ENCODE data around the gene ASB15. TPM values are rescaled to one million over a fixed set of nuclear protein-coding genes. Genes with fewer than 3 reads are reported as not detected.

The ASB15 gene
- total and polyA plus RNA-seq, 2 donors (not counting 3 experiments of a cell fraction or from before 2014, with no cell fraction given), result not detected

- DNase-seq (ENCODE audit: low read depth, low spot score), result peak; percentile 45
- no peaks in the 10 kb centered on the region for H3K9me3 ChIP-seq (replicated peaks; ENCODE audit: control insufficient read depth, insufficient read depth, low read length)
- no peaks in the 10 kb centered on the region for H4K20me1 ChIP-seq (replicated peaks; ENCODE audit: control insufficient read depth, extremely low read depth, insufficient read depth, low read length)
- H2AFZ ChIP-seq (ENCODE audit: low read depth, low read length), result peak overlapping the region; percentile 6
- ChIA-PET CTCF (interaction anchor here (0.6 to 1.9 kb wide), 4 partner anchors 12 to 75 kb away, joined by 3 to 5 read pairs (median 4); partner anchors contain the start of gene NDUFA5), POLR2A (no interaction called here)
- no TSS peak for BruUV-seq (replicated peaks)
- TF ChIP-seq POLR2A (IDR thresholded peaks at IDR 0.05; ENCODE audit: low read depth, low read length) (no peak), FOS (IDR thresholded peaks at IDR 0.05; ENCODE audit: borderline replicate concordance, insufficient read depth, low read length) (no peak), JUN (IDR thresholded peaks at IDR 0.05; ENCODE audit: borderline replicate concordance, insufficient read depth, insufficient read length, low read depth) (no peak), MYC (IDR thresholded peaks at IDR 0.05; ENCODE audit: low read depth, low read length) (no peak), MAX (IDR thresholded peaks at IDR 0.05; ENCODE audit: insufficient read depth, insufficient read length) (no peak), EZH2 (IDR thresholded peaks at IDR 0.05; ENCODE audit: borderline replicate concordance, low read depth, low read length, severe bottlenecking) (no peak), POLR2AphosphoS5 (IDR thresholded peaks at IDR 0.05; ENCODE audit: insufficient read depth, low read depth, low read length) (no peak), CTCF (IDR thresholded peaks at IDR 0.05; ENCODE audit: extremely low read depth in 1 of 2, insufficient read depth in 1 of 2, low read depth in 1 of 2, low read length in 2 of 2) (no peak), GATA2 (IDR thresholded peaks at IDR 0.05; ENCODE audit: insufficient read depth, insufficient read length, low read depth, low read length) (no peak)
- intact Hi-C loops (cut with micrococcal nuclease) (loop anchor here (1.0 kb wide), 1 partner anchor 11 kb away; no protein-coding TSS in a partner anchor), dilution Hi-C loops (cut with MboI; ENCODE audit: extremely low pct_ligation_motif_present, low sequenced_read_pairs) (no loop called here)
- H3K4me3 ChIP-seq (replicated peaks in 1 of 3; ENCODE audit: insufficient read depth in 1 of 3, low read depth in 1 of 3, low read length in 3 of 3), result no peak overlapping the region
- peaks cover 18% of the 10 kb centered on the region for H3K4me1 ChIP-seq (ENCODE audit: control insufficient read depth, extremely low read depth, insufficient read depth, low read length)
- no peak overlapping the region for H3K27ac ChIP-seq (ENCODE audit: insufficient read depth, low read depth, low read length)
- H3K9ac ChIP-seq (replicated peaks; ENCODE audit: extremely low read depth, insufficient read depth, low read length), result no peak overlapping the region
- no peaks in the 10 kb centered on the region for H3K9me1 ChIP-seq (replicated peaks; ENCODE audit: control insufficient read depth, extremely low read depth, insufficient read depth, low read length)
- no peaks in the 10 kb centered on the region for H3K27me3 ChIP-seq (ENCODE audit: control insufficient read depth in 2 of 2, insufficient read depth in 2 of 2, low read length in 2 of 2)
- H3K79me2 ChIP-seq (ENCODE audit: control insufficient read depth, insufficient read depth, low read length), result no peaks in the 10 kb centered on the region
- no peak overlapping the region for H3K4me2 ChIP-seq (ENCODE audit: insufficient read depth, low read length)
- no peak for FAIRE-seq
- H3K36me3 ChIP-seq (ENCODE audit: control insufficient read depth in 2 of 2, extremely low read depth in 1 of 2, insufficient read depth in 2 of 2, low read length in 2 of 2), result no peaks in the 10 kb centered on the region
Measured at GRCh38 chr7:123569352-123570010, 32.1 kb upstream of the ASB15 start.

Data from endothelial cell of umbilical vein (primary cell).